GM12892 (cell line): Measurements from ENCODE around the gene ACKR2.

Experiments
- POLR2A ChIP-seq: IDR thresholded peaks from 2 replicates; pipeline ENCODE4 v1.6.1; 2011; ENCODE audit warnings: low read depth, low read length, control low read depth
- POLR2AphosphoS5 ChIP-seq: IDR thresholded peaks from 2 replicates; pipeline ENCODE4 v1.6.1; 2011; ENCODE audit warnings: low read depth, low read length, control low read depth
- TAF1 ChIP-seq: IDR thresholded peaks from 2 replicates; pipeline ENCODE4 v1.6.1; 2011; ENCODE audit warnings: low read depth, mild to moderate bottlenecking, control low read depth, low read length, borderline replicate concordance

GRCh38 chr3:42849017-42849416, 39.8 kb downstream of the ACKR2 start:
- TF ChIP-seq POLR2AphosphoS5 (no peak), POLR2A (no peak), TAF1 (no peak)
